GM19043 (cell line): ENCODE data around the gene MYOD1.

Experiments used
- ATAC-seq: cut with Tn5 transposase; IDR thresholded peaks from one replicate; pipeline ENCODE4 v1.9.1; 2021; ENCODE audit warnings: low read depth; ENCODE audit not compliant: unreplicated experiment

The MYOD1 gene

GRCh38 chr11:17719028-17719937 lies at the start of gene MYOD1:
Gene MYOD1, plus strand, starts transcription at chr11:17719571. Its CDS starts 212 bp downstream, at chr11:17719783.
- no peak for ATAC-seq

GRCh38 chr11:17672469-17672868 lies 46.9 kb upstream of the MYOD1 start:
- ATAC-seq, result no peak

GRCh38 chr11:17673951-17674350 lies 45.4 kb upstream of the MYOD1 start:
- ATAC-seq, result no peak

GRCh38 chr11:17682848-17683247 lies 36.5 kb upstream of the MYOD1 start:
- ATAC-seq, result no peak

- ATAC-seq, result no peak
Measured at GRCh38 chr11:17683377-17684161, 35.8 kb upstream of the MYOD1 start.

GRCh38 chr11:17684550-17684949 lies 34.8 kb upstream of the MYOD1 start:
- ATAC-seq, result no peak

- no peak for ATAC-seq
Measured at GRCh38 chr11:17686231-17686980, 33.0 kb upstream of the MYOD1 start.

- no peak for ATAC-seq
Measured at GRCh38 chr11:17687946-17688670, 31.3 kb upstream of the MYOD1 start.

- no peak for ATAC-seq
Measured at GRCh38 chr11:17691550-17691949, 27.8 kb upstream of the MYOD1 start.

- no peak for ATAC-seq
Measured at GRCh38 chr11:17691976-17692375, 27.4 kb upstream of the MYOD1 start.

GRCh38 chr11:17692931-17693330 lies 26.4 kb upstream of the MYOD1 start:
- ATAC-seq, result no peak

GRCh38 chr11:17693531-17693930 lies 25.8 kb upstream of the MYOD1 start:
- ATAC-seq, result no peak

- ATAC-seq, result no peak
Measured at GRCh38 chr11:17694494-17695110, 24.8 kb upstream of the MYOD1 start.

- no peak for ATAC-seq
Measured at GRCh38 chr11:17695454-17696441, 23.6 kb upstream of the MYOD1 start.

- no peak for ATAC-seq
Measured at GRCh38 chr11:17696741-17697140, 22.6 kb upstream of the MYOD1 start.

GRCh38 chr11:17697175-17697949 lies 22.0 kb upstream of the MYOD1 start:
- ATAC-seq, result no peak

GRCh38 chr11:17699147-17700114 lies 19.9 kb upstream of the MYOD1 start:
- ATAC-seq, result no peak
